HL-60/S4 (cell line): ENCODE measurements around the gene MMP25.
"Not testable (repeated sequence)": the region's sequence is repeated elsewhere in the genome, so short reads cannot be mapped to it uniquely, and the experiment has no call there.

Source experiments
- in situ Hi-C: fragments of 300-500 bp; cut with MboI; formaldehyde crosslinking; loops from 2 replicates; pipeline ENCODE4 v1.14.3; 2022; ENCODE audit warnings: low sequenced_read_pairs

Gene MMP25

DNA sequence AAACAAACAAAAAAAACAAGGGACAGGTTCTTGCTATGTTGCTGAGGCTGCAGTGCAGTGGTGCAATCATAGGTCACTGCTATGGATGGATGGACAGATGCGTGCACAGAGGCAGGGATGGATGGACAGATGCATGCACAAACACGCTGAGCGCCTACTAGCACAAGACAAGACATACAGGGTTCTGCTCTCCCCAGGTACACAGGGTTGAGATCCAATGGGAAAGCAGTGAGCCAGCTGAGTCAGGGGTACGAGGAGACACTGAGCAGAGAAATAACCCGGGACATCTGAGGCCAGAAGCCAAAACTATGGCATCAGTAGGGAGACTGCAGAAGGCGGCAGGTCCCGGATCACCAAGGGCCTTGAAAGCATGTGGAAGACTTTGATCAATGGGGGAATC, 25.3 kb downstream of the MMP25 start:
- in situ Hi-C loops, result no loop called here

DNA sequence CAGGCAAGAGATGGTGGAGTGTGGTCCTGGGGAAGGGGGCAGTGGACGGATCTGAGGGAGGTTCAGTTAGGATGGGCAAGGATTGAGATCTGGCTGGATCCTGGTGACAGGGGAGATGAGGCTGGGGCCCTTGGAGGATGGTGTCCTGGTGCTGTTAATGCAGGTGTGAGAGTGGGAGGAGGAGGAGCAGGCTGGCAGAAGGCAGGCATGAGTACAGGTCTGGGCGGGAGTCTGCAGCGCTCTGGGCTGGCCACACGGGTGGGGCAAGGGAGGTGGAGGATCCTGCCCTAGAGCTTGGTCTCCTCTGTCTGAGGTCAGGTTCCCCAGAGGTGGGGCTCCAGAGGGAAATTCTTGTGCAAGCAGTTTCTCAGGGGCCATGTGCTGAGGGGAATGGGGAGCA, 25.8 kb downstream of the MMP25 start:
- in situ Hi-C loops, result not testable (repeated sequence)

GRCh38 chr16:3072576-3073263, 26.4 kb downstream of the MMP25 start:
- in situ Hi-C loops, result not testable (repeated sequence)

DNA sequence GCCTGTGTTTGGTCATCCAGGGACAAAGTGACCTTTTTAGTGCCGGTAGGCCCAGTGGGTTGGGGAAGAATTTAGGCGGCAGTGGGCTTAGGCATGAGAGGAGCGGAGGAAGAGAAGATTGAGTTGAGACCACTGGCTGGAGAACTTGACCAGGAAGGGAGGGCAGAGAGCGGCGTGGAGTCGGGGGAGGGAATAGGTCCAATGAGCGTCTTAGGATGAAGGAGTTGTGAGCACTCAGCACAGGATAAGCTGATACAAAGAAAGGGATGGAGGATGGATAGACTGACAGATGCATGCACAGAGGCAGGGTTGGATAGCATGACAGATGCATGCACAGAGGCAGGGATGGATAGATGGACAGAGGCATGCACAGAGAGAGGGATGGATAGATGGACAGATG, 27.1 kb downstream of the MMP25 start:
- in situ Hi-C loops, result no loop called here

DNA sequence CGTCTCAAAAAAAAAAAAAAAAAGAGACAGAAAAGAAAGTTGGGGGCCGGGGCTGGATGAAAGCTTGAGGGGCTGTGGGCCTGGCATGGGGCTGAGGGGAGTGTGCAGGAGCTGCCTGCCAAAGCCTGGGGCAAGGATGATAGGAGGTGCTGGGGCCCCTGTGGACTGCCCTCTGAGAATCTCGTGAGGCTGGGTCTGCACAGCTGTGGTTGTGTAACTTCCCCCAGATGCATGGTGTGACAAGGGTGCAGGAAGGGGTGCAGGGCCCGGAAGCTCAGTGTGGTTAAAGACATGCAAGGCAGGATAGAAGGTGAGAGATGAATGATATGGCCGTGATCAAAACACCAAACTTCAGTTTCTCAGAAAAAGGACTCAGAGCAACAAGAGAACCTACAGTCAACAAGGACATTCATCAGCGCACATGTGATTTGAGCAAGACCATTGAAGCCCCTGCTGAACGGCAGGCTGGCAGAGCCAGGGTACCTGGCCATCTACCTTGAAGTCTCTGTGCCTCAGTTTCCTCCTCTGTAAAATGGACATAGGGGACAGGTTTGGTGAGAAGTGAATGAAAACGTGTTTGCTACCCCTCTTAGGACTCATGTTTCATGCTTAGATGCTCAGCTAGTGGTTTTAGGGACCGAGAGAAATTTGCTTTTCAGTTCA, 28.6 kb downstream of the MMP25 start:
- in situ Hi-C loops, result no loop called here

DNA sequence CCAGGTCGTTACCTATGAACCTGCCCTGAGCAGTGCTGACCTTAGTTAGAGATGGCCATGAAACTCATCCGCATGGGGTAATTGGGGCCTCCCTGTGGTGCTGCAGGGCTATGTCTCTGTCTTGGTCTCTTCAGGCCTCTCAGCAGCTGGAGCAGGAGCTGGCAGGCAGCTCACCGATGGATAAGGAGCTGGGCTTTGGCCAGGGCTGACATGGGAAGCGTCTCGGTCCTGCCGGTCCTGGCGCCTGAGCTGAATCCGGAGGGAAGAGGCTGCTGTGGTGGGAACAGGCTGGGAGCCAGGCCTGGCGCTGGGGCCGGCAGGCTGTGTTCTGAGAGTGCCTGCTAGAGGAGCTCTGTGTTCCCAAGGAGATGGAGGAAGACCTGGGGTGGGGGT, 29.2 kb downstream of the MMP25 start:
- in situ Hi-C loops, result no loop called here

GRCh38 chr16:3075946-3076345, 29.6 kb downstream of the MMP25 start:
- in situ Hi-C loops, result not testable (repeated sequence)

- in situ Hi-C loops, result no loop called here
Observed at GRCh38 chr16:3076577-3076976, 30.2 kb downstream of the MMP25 start.

DNA sequence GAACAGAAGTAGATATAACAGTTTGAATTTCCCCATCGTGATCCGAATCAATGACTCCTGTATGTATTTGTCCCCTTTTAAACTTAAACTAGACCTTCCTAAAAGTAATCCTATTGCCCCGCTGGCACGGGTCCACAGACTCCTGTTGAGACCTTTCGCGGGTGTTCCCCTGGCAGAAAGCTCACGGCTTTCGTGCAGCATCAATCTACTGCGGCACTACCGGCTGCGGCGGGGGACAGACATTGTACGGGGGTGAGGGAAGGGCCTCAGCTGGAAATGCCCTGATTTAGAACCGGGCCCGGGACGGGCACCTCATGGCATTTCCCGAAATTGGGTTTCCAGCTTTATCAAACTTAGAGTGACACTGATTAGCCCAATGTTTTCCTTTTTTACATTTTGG, 33.7 kb downstream of the MMP25 start:
- in situ Hi-C loops, result no loop called here

- in situ Hi-C loops, result not testable (repeated sequence)
Observed at GRCh38 chr16:3081957-3082356, 35.6 kb downstream of the MMP25 start.

GRCh38 chr16:3083408-3083807, 37.0 kb downstream of the MMP25 start:
- in situ Hi-C loops, result not testable (repeated sequence)

DNA sequence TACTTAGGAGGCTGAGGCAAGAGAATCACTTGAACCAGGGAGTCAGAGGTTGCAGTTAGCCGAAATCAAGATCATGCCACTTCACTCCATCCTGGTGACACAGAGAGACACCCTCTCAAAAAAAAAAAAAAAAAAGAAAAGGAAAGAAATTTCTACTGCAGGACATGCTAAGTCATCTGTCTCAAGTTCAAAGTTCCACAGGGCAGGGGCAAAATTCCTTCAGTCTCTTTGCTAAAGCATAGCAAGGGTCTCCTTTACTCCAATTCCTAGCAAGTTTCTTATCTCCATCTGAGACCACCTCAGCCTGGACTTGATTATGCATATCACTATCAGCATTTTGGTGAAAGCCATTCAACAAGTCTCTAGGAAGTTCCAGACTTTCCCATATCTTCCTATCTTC, 38.1 kb downstream of the MMP25 start:
- in situ Hi-C loops, result no loop called here

- in situ Hi-C loops, result no loop called here
Observed at GRCh38 chr16:3084969-3085670, 38.8 kb downstream of the MMP25 start.

GRCh38 chr16:3085868-3086595, 39.7 kb downstream of the MMP25 start:
- in situ Hi-C loops, result no loop called here

- in situ Hi-C loops, result no loop called here
Observed at GRCh38 chr16:3086596-3087242, 40.4 kb downstream of the MMP25 start.

DNA sequence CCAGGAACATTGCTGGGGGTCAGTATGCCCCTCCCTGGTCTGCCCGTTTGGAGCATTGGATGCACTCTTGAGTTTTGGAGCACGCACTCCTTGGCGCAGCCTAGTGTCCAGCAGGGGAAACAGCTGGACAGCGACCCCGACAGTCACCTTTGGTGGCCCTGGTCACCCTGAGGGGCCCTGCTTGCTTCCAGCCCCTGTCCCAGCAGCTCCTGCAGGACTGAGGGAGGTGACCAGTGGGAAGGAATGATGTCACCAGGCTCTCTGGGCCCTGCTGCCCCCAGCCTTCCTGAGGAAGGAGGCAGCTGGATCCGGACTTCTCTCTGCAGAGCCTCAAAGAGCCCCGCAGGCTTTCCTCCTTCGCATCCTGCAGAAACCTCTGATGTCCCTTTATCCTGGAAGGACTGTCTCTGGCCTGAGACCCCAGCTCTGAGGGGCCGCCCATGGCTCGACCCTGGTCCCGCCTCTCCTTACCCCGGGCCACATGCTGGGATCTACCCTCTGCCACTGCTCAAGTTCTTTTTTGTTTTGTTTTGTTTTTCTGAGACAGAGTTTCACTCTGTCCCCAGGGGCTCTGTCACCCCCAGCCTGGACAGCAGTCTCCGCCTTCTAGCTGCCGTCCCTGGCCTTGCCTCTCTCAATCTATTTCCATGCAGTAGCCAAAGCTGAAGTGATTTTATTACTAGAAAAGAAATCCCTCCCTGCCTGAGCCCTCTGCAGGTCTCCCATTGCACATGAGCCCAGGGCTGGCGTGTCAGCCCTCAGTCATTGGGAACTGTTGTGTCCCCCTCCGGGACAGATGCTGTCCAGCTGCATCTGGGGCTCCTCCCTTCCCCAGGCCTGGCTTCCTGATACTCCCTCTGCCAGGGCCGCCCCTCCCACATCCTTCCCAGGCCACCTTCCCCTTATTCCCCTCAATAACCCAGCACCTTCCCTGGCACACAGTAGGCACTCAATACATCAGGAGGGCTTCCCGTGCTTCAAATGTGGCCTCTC, 41.2 kb downstream of the MMP25 start:
- in situ Hi-C loops, result no loop called here

DNA sequence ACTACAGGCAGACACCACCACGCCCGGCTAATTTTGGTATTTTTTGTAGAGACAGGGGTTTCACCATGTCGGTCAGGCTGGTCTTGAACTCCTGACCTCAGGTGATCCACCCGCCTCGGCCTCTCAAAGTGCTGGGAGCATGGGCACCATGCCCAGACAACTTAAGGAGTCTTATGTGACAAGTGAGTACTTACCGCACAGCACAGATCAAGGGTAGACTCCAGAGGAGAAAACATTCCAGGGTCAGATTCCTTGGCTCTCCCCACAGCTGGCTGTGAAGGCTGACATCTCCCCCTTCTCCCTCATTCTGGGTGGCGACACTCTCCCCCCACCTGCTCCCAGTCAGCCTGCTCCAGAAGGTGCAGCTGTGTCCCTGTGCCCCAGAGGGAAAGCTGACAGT, 42.1 kb downstream of the MMP25 start:
- in situ Hi-C loops, result no loop called here

DNA sequence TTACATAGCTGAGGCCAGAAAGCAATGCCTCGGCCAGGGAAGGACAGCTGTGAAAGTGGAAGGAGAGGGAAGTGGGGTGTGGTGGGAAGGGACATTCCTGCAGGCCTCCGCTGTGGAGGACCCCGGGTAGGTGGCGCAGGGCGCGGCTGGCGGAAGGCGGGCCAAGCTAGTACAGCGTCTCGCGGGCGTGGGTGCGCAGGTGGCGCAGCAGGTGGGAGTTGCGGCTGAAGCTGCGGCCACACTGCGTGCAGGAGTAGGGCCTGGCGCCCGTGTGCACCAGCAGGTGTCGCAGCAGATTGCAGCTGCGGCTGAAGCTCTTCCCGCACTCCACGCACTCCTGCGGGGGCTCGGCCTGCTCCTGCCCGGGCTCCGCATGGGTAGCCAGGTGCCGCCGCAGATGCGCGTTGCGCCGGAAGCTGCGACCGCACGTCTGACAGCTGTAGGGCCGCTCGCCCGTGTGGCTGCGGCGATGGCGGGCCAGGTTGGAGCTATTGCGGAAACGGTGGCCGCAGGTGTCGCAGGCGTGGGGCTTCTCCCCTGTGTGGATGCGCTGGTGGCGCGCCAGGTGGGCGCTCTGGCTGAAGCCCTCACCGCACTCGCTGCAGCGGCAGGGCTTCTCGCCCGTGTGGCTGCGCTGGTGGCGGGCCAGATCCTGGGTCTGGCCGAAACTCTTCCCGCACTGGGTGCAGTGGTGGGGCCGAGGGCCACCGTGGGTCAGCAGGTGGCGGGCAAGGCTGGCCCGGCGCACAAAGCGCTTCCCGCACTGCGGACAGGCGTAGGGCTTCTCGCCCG, 42.8 kb downstream of the MMP25 start:
- in situ Hi-C loops, result no loop called here
